ENCODE results near the gene INSYN1. TPM values are rescaled to one million over a fixed set of nuclear protein-coding genes. Genes with fewer than 3 reads are reported as not detected.
A peak's percentile ranks its signal among the peaks of the same experiment; 100 is the strongest.

The INSYN1 gene
- total and polyA plus RNA-seq, 2 of the 13 experiments (the other 11 are each of a cell fraction or from before 2014, with no cell fraction given): not detected

- WGBS (ENCODE audit: low lambda C conversion rate): 78% methylated on average over 4 of the region's 4 CpGs
- intact Hi-C loops (cut with micrococcal nuclease; ENCODE audit: unreplicated experiment): loop anchor here (5.0 kb wide), 1 partner anchor 50 kb away; no protein-coding TSS in a partner anchor
- no TSS peak for BruUV-seq (replicated peaks)
- H3K4me2 ChIP-seq (ENCODE audit: low read depth, low read length): peak overlapping the region; percentile 2; the same call in 1 of the 2 replicates
- in situ Hi-C loops (cut with HindIII; ENCODE audit: extremely low pct_ligation_motif_present, low pct_unique_long_range_greater_than_20kb): no loop called here
- no peak overlapping the region for H3K9ac ChIP-seq (ENCODE audit: insufficient read depth, low read depth, low read length)
- ChIA-PET POLR2A (interaction anchor here (1.1 kb wide), 1 partner anchor 53 kb away, joined by 4 read pairs; the partner anchor contains the start of gene NPTN), CTCF (ENCODE audit: low intra/inter-chr PET ratio, low total read pairs) (no interaction called here)
- no peak overlapping the region for H3K4me3 ChIP-seq (replicated peaks in 1 of 3; ENCODE audit: insufficient read depth in 1 of 3, low read depth in 2 of 3, low read length in 3 of 3)
- no peak for DNase-seq (ENCODE audit: low spot score)
- no peak overlapping the region for H2AFZ ChIP-seq (ENCODE audit: low read length)
- no peak for ATAC-seq
- H4K20me1 ChIP-seq (ENCODE audit: insufficient read depth, low read length): peaks cover 12% of the 10 kb centered on the region
- 0 out of 5 replicates have a peak, but pooled peaks cover 0 to 2% of the 10 kb centered on the region in 2 experiments for H3K27me3 ChIP-seq (ENCODE audit: control insufficient read depth in 1 of 2, insufficient read depth in 2 of 2, low read length in 2 of 2)
- H3K79me2 ChIP-seq (ENCODE audit: insufficient read depth, low read length): peaks cover 52% of the 10 kb centered on the region
- peaks cover 2 to 7% of the 10 kb centered on the region in 2 experiments; a peak in 1 of 5 replicates for H3K36me3 ChIP-seq (replicated peaks in 1 of 2; ENCODE audit: control insufficient read depth in 1 of 2, insufficient read depth in 2 of 2, low read length in 2 of 2)
- no peak for FAIRE-seq
- H3K4me1 ChIP-seq (ENCODE audit: insufficient read depth, low read length): peaks cover 66% of the 10 kb centered on the region
- no peak overlapping the region for H3K27ac ChIP-seq (ENCODE audit: extremely low read length, insufficient read depth, low read length)
- no peaks in the 10 kb centered on the region for H3K9me3 ChIP-seq (ENCODE audit: low read length)
- TF ChIP-seq ZBTB4 (CRISPR knock-in tag; IDR thresholded peaks at IDR 0.05; ENCODE audit: borderline replicate concordance): no peak
- TF ChIP-seq AHR (CRISPR knock-in tag; IDR thresholded peaks at IDR 0.05): no peak
- TF ChIP-seq YEATS2 (CRISPR knock-in tag; IDR thresholded peaks at IDR 0.05; ENCODE audit: borderline replicate concordance): no peak
- no peak for TF ChIP-seq ZNF570 (CRISPR knock-in tag; IDR thresholded peaks at IDR 0.05; ENCODE audit: borderline replicate concordance)
- no peak for TF ChIP-seq MLX (CRISPR knock-in tag; IDR thresholded peaks at IDR 0.05)
- TF ChIP-seq SMC3 (IDR thresholded peaks at IDR 0.05; ENCODE audit: low read length): no peak
- TF ChIP-seq NFKBIZ (CRISPR knock-in tag; IDR thresholded peaks at IDR 0.05): no peak
- no peak for TF ChIP-seq ARID2 (CRISPR knock-in tag; IDR thresholded peaks at IDR 0.05; ENCODE audit: borderline replicate concordance)
- no peak for TF ChIP-seq ZBTB33 (CRISPR knock-in tag; IDR thresholded peaks at IDR 0.05)
- no peak for TF ChIP-seq ZNF180 (CRISPR knock-in tag; IDR thresholded peaks at IDR 0.05; ENCODE audit: borderline replicate concordance, low read depth)
- TF ChIP-seq TAF15 (IDR thresholded peaks at IDR 0.05; ENCODE audit: low read depth, low read length, poor library complexity, severe bottlenecking): no peak
- no peak for TF ChIP-seq JARID2 (CRISPR knock-in tag; IDR thresholded peaks at IDR 0.05; ENCODE audit: insufficient replicate concordance)
- TF ChIP-seq ATF3 (CRISPR knock-in tag; IDR thresholded peaks at IDR 0.05): no peak
- TF ChIP-seq ZNF121 (CRISPR knock-in tag; IDR thresholded peaks at IDR 0.05): no peak
- no peak for TF ChIP-seq EED (CRISPR knock-in tag; IDR thresholded peaks at IDR 0.05)
- no peak for TF ChIP-seq KLF9 (CRISPR knock-in tag; IDR thresholded peaks at IDR 0.05; ENCODE audit: low read depth)
- TF ChIP-seq ATF6 (CRISPR knock-in tag; conservative IDR thresholded peaks at IDR 0.05): no peak
Measured at GRCh38 chr15:73686781-73687256, 66.3 kb downstream of the INSYN1 start.

Data from HepG2 (cell line).